ENCODE measurements around the gene SHOC2.

DNA sequence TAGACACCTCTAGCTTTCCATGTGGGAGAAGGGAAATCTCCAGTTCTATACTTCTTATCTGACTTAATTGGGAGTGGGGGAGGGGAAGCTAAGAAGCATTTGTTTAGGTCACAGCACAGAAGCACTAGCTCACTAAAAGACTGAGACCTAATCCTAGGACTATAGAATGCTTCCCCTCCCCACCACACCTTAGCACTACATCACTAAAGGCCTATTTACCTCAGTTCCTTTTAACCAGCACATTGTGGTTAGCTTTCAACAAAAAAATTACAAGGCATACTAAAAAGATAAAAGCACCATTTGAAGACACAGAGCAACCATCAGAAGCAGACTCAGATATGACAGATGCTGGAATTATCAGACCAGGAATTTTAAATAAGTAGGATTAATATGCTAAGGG, 103.7 kb downstream of the SHOC2 start:
- TF ChIP-seq CTCF (IDR thresholded peaks at IDR 0.05) (no peak), POLR2A (IDR thresholded peaks at IDR 0.05) (no peak)

Measured in Peyer's patch (tissue), 4 donors.